H9 (cell line): ENCODE results near the gene PBX1. TPM values are rescaled to one million over a fixed set of nuclear protein-coding genes. Genes with fewer than 3 reads are reported as not detected.

ENCODE experiments used
- DNase-seq: peaks from one replicate; pipeline ENCODE4 v3.0.0-alpha.2; 2017
- H2AFZ ChIP-seq: one replicate; pipeline ENCODE4 v1.6.1; 2013; ENCODE audit warnings: mild to moderate bottlenecking, low read length, control low read depth, moderate library complexity
- H2AK5ac ChIP-seq: 2 replicates; pipeline ENCODE4 v1.6.1; 2013; ENCODE audit warnings: low read length, control low read depth, mixed read lengths; ENCODE audit not compliant: insufficient read length
- H2BK120ac ChIP-seq: one replicate; pipeline ENCODE4 v1.6.1; 2013; ENCODE audit warnings: low read depth, mild to moderate bottlenecking, low read length, control low read depth, inconsistent platforms; ENCODE audit not compliant: poor library complexity, severe bottlenecking
- H2BK12ac ChIP-seq: 2 replicates; pipeline ENCODE4 v1.6.1; 2013; ENCODE audit warnings: low read length, control low read depth, mixed read lengths, low read depth; ENCODE audit not compliant: insufficient read length
- H2BK15ac ChIP-seq: 2 replicates; pipeline ENCODE4 v1.6.1; 2013; ENCODE audit warnings: low read depth, low read length, control low read depth
- H2BK20ac ChIP-seq: one replicate; pipeline ENCODE4 v1.6.1; 2013; ENCODE audit warnings: low read depth, mild to moderate bottlenecking, low read length, control low read depth, inconsistent platforms; ENCODE audit not compliant: poor library complexity, severe bottlenecking
- H2BK5ac ChIP-seq: 2 replicates; pipeline ENCODE4 v1.6.1; 2013; ENCODE audit warnings: low read length, control low read depth, mixed read lengths; ENCODE audit not compliant: insufficient read length
- H3K14ac ChIP-seq: 2 replicates; pipeline ENCODE4 v1.6.1; 2013; ENCODE audit warnings: low read length, control low read depth; ENCODE audit not compliant: insufficient read depth
- H3K18ac ChIP-seq: 2 replicates; pipeline ENCODE4 v1.6.1; 2013; ENCODE audit warnings: low read depth, mild to moderate bottlenecking, mixed read lengths, low read length, control low read depth; ENCODE audit not compliant: insufficient read length
- H3K23ac ChIP-seq: 2 replicates; pipeline ENCODE4 v1.6.1; 2013; ENCODE audit warnings: low read length, control low read depth, mixed read lengths, low read depth; ENCODE audit not compliant: insufficient read length
- H3K23me2 ChIP-seq: 2 replicates; pipeline ENCODE4 v1.6.1; 2013; ENCODE audit warnings: low read depth, mild to moderate bottlenecking, mixed read lengths, low read length, control low read depth; ENCODE audit not compliant: insufficient read length, poor library complexity, severe bottlenecking
- H3K27ac ChIP-seq: 2 replicates; pipeline ENCODE4 v1.5.1; 2013; ENCODE audit warnings: low read length, control low read depth, mixed read lengths, low read depth; ENCODE audit not compliant: insufficient read length
- H3K27me3 ChIP-seq: 2 replicates; pipeline ENCODE4 v1.6.1; 2013; ENCODE audit warnings: low read length, control low read depth, inconsistent platforms; ENCODE audit not compliant: insufficient read depth
- H3K4ac ChIP-seq: 2 replicates; pipeline ENCODE4 v1.6.1; 2013; ENCODE audit warnings: low read depth, mild to moderate bottlenecking, control low read depth, inconsistent platforms, low read length, moderate library complexity
- H3K4me1 ChIP-seq: 2 replicates; pipeline ENCODE4 v1.6.1; 2013; ENCODE audit warnings: low read length, control low read depth, inconsistent platforms; ENCODE audit not compliant: insufficient read depth
- H3K4me2 ChIP-seq: 2 replicates; pipeline ENCODE4 v1.6.1; 2013; ENCODE audit warnings: low read length, control low read depth, mixed read lengths; ENCODE audit not compliant: insufficient read length, insufficient read depth
- H3K56ac ChIP-seq: 2 replicates; pipeline ENCODE4 v1.6.1; 2013; ENCODE audit warnings: low read depth, mild to moderate bottlenecking, mixed read lengths, low read length, control low read depth; ENCODE audit not compliant: insufficient read length
- H3K79me1 ChIP-seq: 2 replicates; pipeline ENCODE4 v1.6.1; 2013; ENCODE audit warnings: low read depth, mild to moderate bottlenecking, moderate library complexity, low read length, control low read depth, inconsistent platforms; ENCODE audit not compliant: insufficient read depth, poor library complexity, severe bottlenecking
- H3K79me2 ChIP-seq: 2 replicates; pipeline ENCODE4 v1.6.1; 2013; ENCODE audit warnings: low read length, control low read depth, inconsistent platforms; ENCODE audit not compliant: insufficient read depth
- H3K9ac ChIP-seq: 2 replicates; pipeline ENCODE4 v1.6.1; 2013; ENCODE audit warnings: low read length, control low read depth, mixed read lengths; ENCODE audit not compliant: insufficient read length; ENCODE audit errors: extremely low read depth
- H3K9me3 ChIP-seq: one replicate; pipeline ENCODE4 v1.6.1; 2013; ENCODE audit warnings: low read depth, low read length, inconsistent platforms; ENCODE audit not compliant: control insufficient read depth
- H3T11ph ChIP-seq: one replicate; pipeline ENCODE4 v1.6.1; 2013; ENCODE audit warnings: mild to moderate bottlenecking, low read length, control low read depth, inconsistent platforms
- H4K20me1 ChIP-seq: one replicate; pipeline ENCODE4 v1.6.1; 2013; ENCODE audit not compliant: control insufficient read depth, insufficient read length, insufficient read depth
- H4K5ac ChIP-seq: 2 replicates; pipeline ENCODE4 v1.6.1; 2013; ENCODE audit warnings: low read depth, mild to moderate bottlenecking, mixed read lengths, low read length, control low read depth; ENCODE audit not compliant: insufficient read length
- H4K8ac ChIP-seq: replicated peaks from 2 replicates; pipeline ENCODE4 v1.6.1; 2013; ENCODE audit warnings: low read length, control low read depth, mixed read lengths, low read depth; ENCODE audit not compliant: insufficient read length
- H4K91ac ChIP-seq: 2 replicates; pipeline ENCODE4 v1.6.1; 2013; ENCODE audit warnings: low read depth, mild to moderate bottlenecking, moderate library complexity, mixed read lengths, low read length, control low read depth; ENCODE audit not compliant: insufficient read length
- H3K27ac Mint-ChIP-seq, 3 experiments: 2 replicates in 2 of 3; 3 replicates in 1 of 3; pipeline ENCODE4 v1.8.0; 2020 to 2021; ENCODE audit warnings: mixed read lengths in 3 of 3, mild to moderate bottlenecking in 1 of 3, moderate library complexity in 1 of 3
- H3K27me3 Mint-ChIP-seq: 2 replicates; pipeline ENCODE4 v1.8.0; 2021; ENCODE audit warnings: low read depth, mild to moderate bottlenecking, moderate library complexity, mixed read lengths
- H3K36me3 Mint-ChIP-seq, 3 experiments: 2 replicates in 2 of 3; 3 replicates in 1 of 3; pipeline ENCODE4 v1.8.0; 2020 to 2021; ENCODE audit warnings: low read depth in 3 of 3, mixed read lengths in 3 of 3; ENCODE audit not compliant: insufficient read depth in 1 of 3
- H3K4me1 Mint-ChIP-seq, 2 experiments: 2 replicates each; pipeline ENCODE4 v1.8.0; 2020; ENCODE audit warnings: mixed read lengths in 2 of 2
- H3K4me3 Mint-ChIP-seq, 2 experiments: 2 replicates in 1 of 2; 3 replicates in 1 of 2; pipeline ENCODE4 v1.8.0; 2020 to 2021; ENCODE audit warnings: mild to moderate bottlenecking in 2 of 2, mixed read lengths in 2 of 2, moderate library complexity in 1 of 2
- H3K9me3 Mint-ChIP-seq, 2 experiments: 2 replicates in 1 of 2; 3 replicates in 1 of 2; pipeline ENCODE4 v1.8.0; 2020; ENCODE audit warnings: mild to moderate bottlenecking in 2 of 2, mixed read lengths in 2 of 2, moderate library complexity in 1 of 2
- WGBS: extraction: QIAGEN DNeasy Blood & Tissue Kit; methylation state at CpG from one replicate; pipeline ENCODE4 v1.1.7; 2013; ENCODE audit warnings: missing lambda C conversion rate, low lambda C conversion rate, mixed read lengths; ENCODE audit not compliant: insufficient read length; ENCODE audit errors: extremely low coverage; 5-methylcytosine and 5-hydroxymethylcytosine counted together
- total RNA-seq: library from RNA; stranded (reverse); gene quantifications from 2 replicates; pipeline ENCODE4 v1.2.1, GENCODE V29; 2021
- TF ChIP-seq, protein P1 (sequence below): fragments of 200-600 bp; sonication (generic); conservative IDR thresholded peaks from 3 replicates; pipeline ENCODE4 v1.8.0; 2021; ENCODE audit warnings: antibody characterized with exemption, mild to moderate bottlenecking

PBX1 gene
- total RNA-seq, 1 experiment from 2014 or later, result 142 TPM

DNA sequence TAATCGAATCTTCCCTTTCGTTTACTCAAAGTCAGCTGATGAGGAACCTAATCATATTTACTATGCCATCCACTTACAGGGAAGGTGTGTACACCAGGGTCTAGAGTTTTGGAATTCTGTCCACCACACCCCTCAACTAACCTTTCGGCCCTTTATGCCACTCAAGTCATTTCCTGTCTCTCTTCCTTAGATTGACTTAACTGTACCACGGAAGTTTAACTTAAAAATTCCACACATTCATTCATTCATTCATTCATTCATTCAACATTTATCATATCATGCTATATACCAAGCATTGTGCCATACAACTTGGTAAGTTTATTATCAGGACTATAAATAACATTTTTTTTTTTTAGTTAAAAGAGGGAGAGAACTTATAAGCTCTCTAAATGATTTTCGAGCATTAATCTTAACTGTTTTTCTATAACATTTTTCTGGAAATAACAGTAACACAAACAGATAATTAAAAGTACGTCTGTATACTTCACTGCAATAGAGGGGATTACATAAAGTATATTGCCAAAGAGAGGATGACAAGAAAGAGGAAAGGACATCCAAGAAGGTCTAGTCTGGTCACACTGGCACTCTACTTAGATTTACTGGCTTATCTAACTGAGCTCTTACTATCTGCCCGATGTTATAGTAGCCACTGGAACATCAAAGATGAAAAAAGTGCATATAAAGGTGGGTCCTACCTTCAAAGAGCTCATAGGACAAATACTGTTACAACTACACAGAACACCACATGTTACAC, 243.7 kb downstream of the PBX1 start:
- Histone ChIP-seq H2AFZ (no peak overlapping the region), H2BK15ac (no peak overlapping the region), H3K4me2 (no peak overlapping the region), H3K27ac (no peak overlapping the region), H3T11ph (no peak overlapping the region), H2AK5ac (no peak overlapping the region), H2BK5ac (no peak overlapping the region), H4K20me1 (no peaks in the 10 kb centered on the region), H3K27me3 (no peaks in the 10 kb centered on the region), H3K23me2 (no peaks in the 10 kb centered on the region), H4K5ac (no peak overlapping the region), H3K18ac (no peak overlapping the region), H2BK20ac (no peak overlapping the region), H3K79me1 (peaks cover 4% of the 10 kb centered on the region), H3K4me1 (no peaks in the 10 kb centered on the region), H3K4ac (no peak overlapping the region), H4K8ac (no peak overlapping the region), H2BK120ac (no peak overlapping the region), H3K9me3 (no peaks in the 10 kb centered on the region), H3K56ac (no peak overlapping the region), H3K14ac (no peak overlapping the region), H3K79me2 (no peaks in the 10 kb centered on the region), H3K9ac (no peak overlapping the region), H4K91ac (no peak overlapping the region), H2BK12ac (no peak overlapping the region), H3K23ac (no peak overlapping the region)
- TF ChIP-seq, protein P1, sequence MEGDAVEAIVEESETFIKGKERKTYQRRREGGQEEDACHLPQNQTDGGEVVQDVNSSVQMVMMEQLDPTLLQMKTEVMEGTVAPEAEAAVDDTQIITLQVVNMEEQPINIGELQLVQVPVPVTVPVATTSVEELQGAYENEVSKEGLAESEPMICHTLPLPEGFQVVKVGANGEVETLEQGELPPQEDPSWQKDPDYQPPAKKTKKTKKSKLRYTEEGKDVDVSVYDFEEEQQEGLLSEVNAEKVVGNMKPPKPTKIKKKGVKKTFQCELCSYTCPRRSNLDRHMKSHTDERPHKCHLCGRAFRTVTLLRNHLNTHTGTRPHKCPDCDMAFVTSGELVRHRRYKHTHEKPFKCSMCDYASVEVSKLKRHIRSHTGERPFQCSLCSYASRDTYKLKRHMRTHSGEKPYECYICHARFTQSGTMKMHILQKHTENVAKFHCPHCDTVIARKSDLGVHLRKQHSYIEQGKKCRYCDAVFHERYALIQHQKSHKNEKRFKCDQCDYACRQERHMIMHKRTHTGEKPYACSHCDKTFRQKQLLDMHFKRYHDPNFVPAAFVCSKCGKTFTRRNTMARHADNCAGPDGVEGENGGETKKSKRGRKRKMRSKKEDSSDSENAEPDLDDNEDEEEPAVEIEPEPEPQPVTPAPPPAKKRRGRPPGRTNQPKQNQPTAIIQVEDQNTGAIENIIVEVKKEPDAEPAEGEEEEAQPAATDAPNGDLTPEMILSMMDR, result no peak
- H3K4me3 Mint-ChIP-seq, result no peak overlapping the region
- H3K27me3 Mint-ChIP-seq, result no peaks in the 10 kb centered on the region
- H3K36me3 Mint-ChIP-seq, result peaks cover 29 to 52% (median 46%) of the 10 kb centered on the region in 3 experiments
- whole genome bisulfite sequencing, result 100% methylated on average over 1 of the region's 7 CpGs
- no peaks in the 10 kb centered on the region for H3K9me3 Mint-ChIP-seq
- no peaks in the 10 kb centered on the region for H3K4me1 Mint-ChIP-seq
- H3K27ac Mint-ChIP-seq, result peak overlapping the region in 1 of 3 experiments; percentile 66; a peak in 1 of 7 replicates
- no peak for DNase-seq
